ENCODE measurements around the gene OR2C1. TPM values are rescaled to one million over a fixed set of nuclear protein-coding genes. Genes with fewer than 3 reads are reported as not detected.

OR2C1 gene
- total RNA-seq, 4 donors from 2014 or later, result not detected

DNA sequence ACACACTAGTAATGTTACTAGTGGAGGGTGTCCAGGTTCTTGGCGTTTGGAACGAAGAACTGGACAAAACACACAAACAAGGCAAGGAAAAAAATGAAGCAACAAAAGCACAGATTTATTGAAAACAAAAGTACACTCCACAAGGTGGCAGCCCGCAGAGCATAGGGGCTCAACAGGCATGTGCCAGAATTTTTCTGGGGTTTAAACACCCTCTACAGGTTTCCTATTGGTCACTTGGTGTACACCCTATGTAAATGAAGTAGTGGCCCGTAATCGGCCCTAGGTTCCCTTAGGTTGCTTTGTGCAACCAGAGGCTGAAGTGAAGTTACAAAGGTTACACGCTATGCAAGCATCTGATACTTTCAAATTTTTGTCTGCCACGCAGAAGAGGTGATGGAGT lies 8.1 kb downstream of the OR2C1 start:
- peaks cover 0 to 23% (median 17%) of the 10 kb centered on the region in 4 donors for H3K9me3 ChIP-seq
- 92% methylated on average over 7 of the region's 7 CpGs for WGBS
- intact Hi-C loops (cut with DNase I), result no loop called here
- no peak for DNase-seq (ENCODE audit: extremely low spot score)
- H3K27ac ChIP-seq (replicated peaks in 1 of 4), result no peak overlapping the region
- TF ChIP-seq EP300 (IDR thresholded peaks at IDR 0.05) (no peak), POLR2A (IDR thresholded peaks at IDR 0.05; ENCODE audit: low read depth) (no peak), POLR2AphosphoS5 (IDR thresholded peaks at IDR 0.05) (no peak)
- TF ChIP-seq, protein P1, sequence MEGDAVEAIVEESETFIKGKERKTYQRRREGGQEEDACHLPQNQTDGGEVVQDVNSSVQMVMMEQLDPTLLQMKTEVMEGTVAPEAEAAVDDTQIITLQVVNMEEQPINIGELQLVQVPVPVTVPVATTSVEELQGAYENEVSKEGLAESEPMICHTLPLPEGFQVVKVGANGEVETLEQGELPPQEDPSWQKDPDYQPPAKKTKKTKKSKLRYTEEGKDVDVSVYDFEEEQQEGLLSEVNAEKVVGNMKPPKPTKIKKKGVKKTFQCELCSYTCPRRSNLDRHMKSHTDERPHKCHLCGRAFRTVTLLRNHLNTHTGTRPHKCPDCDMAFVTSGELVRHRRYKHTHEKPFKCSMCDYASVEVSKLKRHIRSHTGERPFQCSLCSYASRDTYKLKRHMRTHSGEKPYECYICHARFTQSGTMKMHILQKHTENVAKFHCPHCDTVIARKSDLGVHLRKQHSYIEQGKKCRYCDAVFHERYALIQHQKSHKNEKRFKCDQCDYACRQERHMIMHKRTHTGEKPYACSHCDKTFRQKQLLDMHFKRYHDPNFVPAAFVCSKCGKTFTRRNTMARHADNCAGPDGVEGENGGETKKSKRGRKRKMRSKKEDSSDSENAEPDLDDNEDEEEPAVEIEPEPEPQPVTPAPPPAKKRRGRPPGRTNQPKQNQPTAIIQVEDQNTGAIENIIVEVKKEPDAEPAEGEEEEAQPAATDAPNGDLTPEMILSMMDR (IDR thresholded peaks at IDR 0.05), result no peak
- H3K27me3 ChIP-seq, result peaks cover 0 to 17% (median 0%) of the 10 kb centered on the region in 4 donors
- H3K36me3 ChIP-seq, result no peaks in the 10 kb centered on the region
- no peak overlapping the region for H3K4me3 ChIP-seq
- H3K4me1 ChIP-seq, result peaks cover 0 to 9% (median 2%) of the 10 kb centered on the region in 4 donors

DNA sequence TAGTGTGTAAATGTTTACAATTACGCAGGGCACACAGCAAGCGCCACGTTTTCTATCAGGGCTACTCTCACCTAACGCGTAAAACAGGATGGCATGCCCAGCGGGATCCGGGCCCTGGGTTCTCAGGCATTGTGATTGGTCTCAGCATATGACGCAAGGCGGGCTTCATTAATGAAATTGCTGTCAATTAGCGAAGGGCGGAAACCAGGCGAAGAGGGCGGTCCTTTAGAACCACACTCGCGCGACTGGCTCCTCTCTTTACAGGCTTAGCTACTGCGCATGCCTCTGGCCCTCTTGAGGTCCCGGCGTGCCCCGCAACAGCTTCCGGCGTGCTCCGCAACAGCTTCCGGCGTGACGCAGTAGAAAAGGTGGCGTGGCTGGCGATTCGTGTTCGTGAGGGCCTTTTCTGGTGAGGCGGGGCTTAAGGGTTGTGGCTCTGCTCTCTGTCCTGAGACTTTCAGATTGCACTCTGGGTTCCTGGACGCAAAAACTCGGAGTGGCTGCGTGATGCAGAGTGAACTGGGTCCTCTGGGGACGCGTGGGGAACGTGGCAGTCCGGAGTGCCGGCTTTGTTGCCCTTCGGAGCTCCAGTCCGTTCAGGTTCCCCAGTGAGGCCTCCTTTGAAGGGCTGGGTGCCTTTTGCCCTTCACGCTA lies 9.2 kb downstream of the OR2C1 start:
- Histone ChIP-seq H3K27me3 (peaks cover 0 to 17% (median 0%) of the 10 kb centered on the region in 4 donors), H3K36me3 (no peaks in the 10 kb centered on the region), H3K27ac (replicated peaks in 1 of 4) (peak overlapping the region; percentile 74 to 88 (median 78)), H3K4me3 (peak overlapping the region; percentile 50 to 62 (median 56)), H3K9me3 (peaks cover 0 to 23% (median 17%) of the 10 kb centered on the region in 4 donors), H3K4me1 (peaks cover 0 to 9% (median 2%) of the 10 kb centered on the region in 4 donors)
- peak; percentile 92 for DNase-seq (ENCODE audit: extremely low spot score)
- TF ChIP-seq POLR2A (IDR thresholded peaks at IDR 0.05; ENCODE audit: low read depth), result no peak
- TF ChIP-seq, protein P1 (IDR thresholded peaks at IDR 0.05), result no peak
- peak; percentile 59 to 89 for TF ChIP-seq POLR2AphosphoS5 (IDR thresholded peaks at IDR 0.05)
- TF ChIP-seq EP300 (IDR thresholded peaks at IDR 0.05), result no peak
- 8% methylated on average over 30 of the region's 42 CpGs for WGBS
- intact Hi-C loops (cut with DNase I), result no loop called here

DNA sequence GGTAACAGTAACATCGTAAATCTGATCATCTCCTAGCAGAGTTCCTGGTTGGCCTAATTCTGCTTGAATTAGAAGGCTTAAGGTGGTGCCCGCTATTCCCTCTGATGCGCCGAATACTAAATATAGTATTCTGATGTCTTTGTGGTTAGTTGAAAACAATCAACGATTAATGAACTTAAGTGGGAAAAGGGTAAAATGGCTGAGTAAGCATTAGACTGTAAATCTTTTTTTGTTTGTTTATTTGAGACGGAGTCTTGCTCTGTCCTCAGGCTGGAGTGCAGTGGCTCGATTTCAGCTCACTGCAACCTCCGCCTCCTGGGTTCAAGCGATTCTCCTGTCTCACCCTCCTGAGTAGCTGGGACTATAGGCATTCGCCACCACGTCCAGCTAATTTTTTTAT lies 13.4 kb downstream of the OR2C1 start:
- intact Hi-C loops (cut with DNase I), result no loop called here

DNA sequence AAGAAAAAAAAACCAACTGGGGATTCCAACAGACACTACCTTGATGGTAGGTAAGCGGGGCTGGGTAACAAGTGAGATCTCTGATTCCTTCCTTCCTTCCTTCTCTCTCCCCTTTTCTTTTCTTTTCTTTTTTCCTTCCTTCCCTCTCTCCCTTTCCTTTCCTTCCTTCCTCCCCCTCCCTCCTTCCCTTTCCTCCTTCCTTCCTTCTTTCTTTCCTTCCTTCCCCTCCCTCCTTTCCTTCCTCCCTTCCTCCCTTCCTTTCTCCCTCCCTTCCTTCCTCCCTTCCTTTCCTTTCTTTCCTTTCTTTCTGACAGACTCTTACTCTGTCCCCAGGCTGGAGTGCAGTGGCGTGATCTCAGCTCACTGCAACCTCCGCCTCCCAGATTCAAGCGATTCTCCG lies 20.0 kb downstream of the OR2C1 start:
- no peak for DNase-seq (ENCODE audit: extremely low spot score)
- Histone ChIP-seq H3K4me1 (no peaks in the 10 kb centered on the region), H3K9me3 (peaks cover 6 to 86% (median 73%) of the 10 kb centered on the region in 4 donors), H3K36me3 (peaks cover 0 to 16% (median 0%) of the 10 kb centered on the region in 4 donors), H3K4me3 (no peak overlapping the region), H3K27me3 (no peaks in the 10 kb centered on the region), H3K27ac (replicated peaks in 1 of 4) (no peak overlapping the region)
- TF ChIP-seq POLR2AphosphoS5 (IDR thresholded peaks at IDR 0.05) (no peak), POLR2A (IDR thresholded peaks at IDR 0.05; ENCODE audit: low read depth) (no peak), EP300 (IDR thresholded peaks at IDR 0.05) (no peak)
- TF ChIP-seq, protein P1 (IDR thresholded peaks at IDR 0.05), result no peak
- 94% methylated on average over 5 of the region's 5 CpGs for WGBS
- intact Hi-C loops (cut with DNase I), result no loop called here

More for the DNA sequence above, 13.4 kb downstream of the OR2C1 start:
- TF ChIP-seq EP300 (IDR thresholded peaks at IDR 0.05), result no peak
- TF ChIP-seq POLR2AphosphoS5 (IDR thresholded peaks at IDR 0.05), result no peak
- TF ChIP-seq, protein P1 (IDR thresholded peaks at IDR 0.05), result no peak
- no peak for TF ChIP-seq POLR2A (IDR thresholded peaks at IDR 0.05; ENCODE audit: low read depth)
- no peaks in the 10 kb centered on the region for H3K27me3 ChIP-seq
- WGBS, result 92% methylated on average over 11 of the region's 11 CpGs
- no peak for DNase-seq (ENCODE audit: extremely low spot score)
- H3K27ac ChIP-seq (replicated peaks in 1 of 4), result no peak overlapping the region
- H3K4me1 ChIP-seq, result peaks cover 0 to 9% (median 2%) of the 10 kb centered on the region in 4 donors
- peaks cover 0 to 32% (median 31%) of the 10 kb centered on the region in 4 donors for H3K9me3 ChIP-seq
- no peak overlapping the region for H3K4me3 ChIP-seq
- H3K36me3 ChIP-seq, result no peaks in the 10 kb centered on the region
